Measurements from ENCODE around the gene CRYBG3. TPM values are rescaled to one million over a fixed set of nuclear protein-coding genes. Genes with fewer than 3 reads are reported as not detected.
A peak's percentile ranks its signal among the peaks of the same experiment; 100 is the strongest.

The CRYBG3 gene
- total and polyA plus RNA-seq, 8 donors: 5.7 to 57.6 (median 23.0) TPM

- no peaks in the 10 kb centered on the region for H3K27me3 ChIP-seq
- 13 to 40% (median 22%) methylated on average over 5 of the region's 5 CpGs for WGBS, 5 donors
- TF ChIP-seq POLR2A (IDR thresholded peaks at IDR 0.05) (no peak), POLR2AphosphoS5 (IDR thresholded peaks at IDR 0.05) (peak in 2 of 3 donors; percentile 56 to 74), EP300 (IDR thresholded peaks at IDR 0.05) (no peak), CTCF (IDR thresholded peaks at IDR 0.05) (no peak)
- H3K36me3 ChIP-seq: peaks cover 0 to 41% (median 37%) of the 10 kb centered on the region in 4 donors
- H3K27ac ChIP-seq: peak overlapping the region in 4 of 5 donors; percentile 32 to 55 (median 46)
- no peak overlapping the region for H3K4me3 ChIP-seq
- intact Hi-C loops (cut with DNase I; ENCODE audit: low total_unique reads): no loop called here
- no peaks in the 10 kb centered on the region for H3K9me3 ChIP-seq
- H3K4me1 ChIP-seq: peaks cover 0 to 24% (median 16%) of the 10 kb centered on the region in 4 donors
- DNase-seq: peak; percentile 44 to 60
Observed at GRCh38 chr3:97882975-97883598, 61.3 kb downstream of the CRYBG3 start.

GRCh38 chr3:97883736-97884135 lies 61.9 kb downstream of the CRYBG3 start:
- H3K27ac ChIP-seq: peak overlapping the region in 3 of 5 donors; percentile 32 to 55 (median 54)
- intact Hi-C loops (cut with DNase I; ENCODE audit: low total_unique reads): no loop called here
- 31 to 51% (median 34%) methylated on average over 4 of the region's 4 CpGs for WGBS, 5 donors
- H3K4me3 ChIP-seq: no peak overlapping the region
- H3K36me3 ChIP-seq: peaks cover 0 to 48% (median 43%) of the 10 kb centered on the region in 4 donors
- H3K27me3 ChIP-seq: no peaks in the 10 kb centered on the region
- H3K4me1 ChIP-seq: peaks cover 0 to 24% (median 16%) of the 10 kb centered on the region in 4 donors
- DNase-seq: no peak
- no peaks in the 10 kb centered on the region for H3K9me3 ChIP-seq
- TF ChIP-seq CTCF (IDR thresholded peaks at IDR 0.05) (no peak), EP300 (IDR thresholded peaks at IDR 0.05) (no peak)

GRCh38 chr3:97884586-97885123 lies 62.8 kb downstream of the CRYBG3 start:
- no peak for DNase-seq
- intact Hi-C loops (cut with DNase I; ENCODE audit: low total_unique reads): no loop called here
- Histone ChIP-seq H3K27me3 (no peaks in the 10 kb centered on the region), H3K4me1 (peaks cover 0 to 24% (median 16%) of the 10 kb centered on the region in 4 donors), H3K4me3 (no peak overlapping the region), H3K27ac (no peak overlapping the region), H3K9me3 (no peaks in the 10 kb centered on the region), H3K36me3 (peaks cover 0 to 57% (median 52%) of the 10 kb centered on the region in 4 donors)
- WGBS, 5 donors: 62 to 86% (median 77%) methylated on average over 2 of the region's 2 CpGs
- no peak for TF ChIP-seq CTCF (IDR thresholded peaks at IDR 0.05)
- TF ChIP-seq POLR2A (IDR thresholded peaks at IDR 0.05): no peak
- TF ChIP-seq POLR2AphosphoS5 (IDR thresholded peaks at IDR 0.05): no peak
- no peak for TF ChIP-seq EP300 (IDR thresholded peaks at IDR 0.05)

- intact Hi-C loops (cut with DNase I; ENCODE audit: low total_unique reads): no loop called here
Observed at GRCh38 chr3:97885931-97886824, 64.4 kb downstream of the CRYBG3 start.

More at GRCh38 chr3:97885931-97886824, 64.4 kb downstream of the CRYBG3 start:
- Histone ChIP-seq H3K27ac (peak overlapping the region in 1 of 5 donors; percentile 11), H3K27me3 (no peaks in the 10 kb centered on the region), H3K36me3 (peaks cover 0 to 55% (median 51%) of the 10 kb centered on the region in 4 donors), H3K9me3 (no peaks in the 10 kb centered on the region), H3K4me3 (no peak overlapping the region), H3K4me1 (peaks cover 0 to 24% (median 16%) of the 10 kb centered on the region in 4 donors)
- 69 to 82% (median 78%) methylated on average over 3 of the region's 3 CpGs for WGBS, 5 donors
- no peak for TF ChIP-seq EP300 (IDR thresholded peaks at IDR 0.05)
- no peak for TF ChIP-seq CTCF (IDR thresholded peaks at IDR 0.05)
- no peak for TF ChIP-seq POLR2AphosphoS5 (IDR thresholded peaks at IDR 0.05)
- TF ChIP-seq POLR2A (IDR thresholded peaks at IDR 0.05): no peak
- no peak for DNase-seq

Data from stomach (tissue), 9 donors.